ENCODE measurements around the gene PACSIN2. TPM values are rescaled to one million over a fixed set of nuclear protein-coding genes. Genes with fewer than 3 reads are reported as not detected.

The PACSIN2 gene
- total RNA-seq, 1 donor from 2014 or later = 62.1 TPM

DNA sequence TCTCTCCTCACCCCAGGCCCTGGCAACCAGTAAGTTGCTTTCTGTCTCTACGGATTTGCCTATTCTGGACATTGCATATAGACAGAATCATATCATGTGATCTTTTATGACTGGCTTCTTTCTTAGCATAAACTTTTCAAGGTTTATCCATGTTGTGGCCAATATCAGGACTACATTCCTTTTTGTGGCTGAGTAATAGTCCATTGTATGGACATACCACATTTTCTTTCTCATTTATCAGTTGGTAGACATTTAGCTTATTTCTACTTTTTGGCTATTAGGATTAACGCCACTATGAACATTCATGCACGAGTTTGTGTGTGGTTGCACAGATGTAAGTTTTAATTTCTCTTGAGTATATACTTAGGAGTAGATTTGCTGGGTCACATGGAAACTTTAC, 193.6 kb downstream of the PACSIN2 start:
- DNase-seq (ENCODE audit: low read depth, low spot score) = no peak

DNA sequence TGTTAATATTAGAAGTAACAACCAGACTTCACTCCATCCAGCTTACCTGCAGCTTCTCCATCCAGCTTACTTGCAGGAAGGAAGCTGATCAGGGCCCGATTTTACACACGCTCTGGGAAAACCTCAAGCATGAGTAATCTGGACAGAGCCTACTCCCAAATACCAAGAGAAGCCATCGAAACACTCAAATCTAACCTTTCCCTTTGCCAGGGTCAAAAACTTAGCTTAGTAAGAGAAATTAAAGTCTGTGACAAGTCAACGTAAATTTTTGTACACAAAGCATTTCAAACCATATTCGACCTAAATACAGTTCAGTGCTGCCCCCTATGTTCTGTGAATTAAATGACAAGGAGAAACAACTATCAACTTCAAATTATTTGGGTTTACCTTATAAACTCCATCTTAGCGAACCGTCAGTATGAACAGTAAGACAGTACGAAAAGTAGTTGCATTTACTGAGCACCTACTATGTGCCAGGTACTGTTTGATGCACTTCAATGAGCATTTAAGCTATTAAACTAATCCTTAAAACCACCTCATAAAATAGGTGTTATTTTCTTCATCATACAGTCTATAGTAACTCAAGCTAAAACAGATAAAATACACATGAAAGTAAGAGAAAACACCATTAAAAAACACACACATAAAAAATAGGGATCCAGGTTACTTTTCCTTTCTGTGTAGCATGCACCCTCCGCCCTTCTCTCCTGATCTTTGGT, 194.7 kb downstream of the PACSIN2 start:
- DNase-seq (ENCODE audit: low read depth, low spot score) = no peak

Other genes with a start within 250 kb of the PACSIN2 start
- 59.6 and 60.3 TPM in 2 replicates for gene ARFGAP3, start 157.9 kb downstream of the PACSIN2 start, total RNA-seq
- gene TTLL1, start 74.2 kb upstream of the PACSIN2 start, total RNA-seq = 9.0 and 13.5 TPM in 2 replicates
- 0.46 and 0.74 TPM in 2 replicates for gene BIK, start 95.6 kb upstream of the PACSIN2 start, total RNA-seq
- gene MCAT, start 128.2 kb upstream of the PACSIN2 start, total RNA-seq = 13.4 and 16.2 TPM in 2 replicates
- gene TSPO, start 136.4 kb upstream of the PACSIN2 start, total RNA-seq = 207 and 342 TPM in 2 replicates
- gene TTLL12, start 172.0 kb upstream of the PACSIN2 start, total RNA-seq = 37.3 and 45.2 TPM in 2 replicates

Measured in pulmonary artery endothelial cell (primary cell).